ENCODE data around the gene RALGAPA1.

DNA sequence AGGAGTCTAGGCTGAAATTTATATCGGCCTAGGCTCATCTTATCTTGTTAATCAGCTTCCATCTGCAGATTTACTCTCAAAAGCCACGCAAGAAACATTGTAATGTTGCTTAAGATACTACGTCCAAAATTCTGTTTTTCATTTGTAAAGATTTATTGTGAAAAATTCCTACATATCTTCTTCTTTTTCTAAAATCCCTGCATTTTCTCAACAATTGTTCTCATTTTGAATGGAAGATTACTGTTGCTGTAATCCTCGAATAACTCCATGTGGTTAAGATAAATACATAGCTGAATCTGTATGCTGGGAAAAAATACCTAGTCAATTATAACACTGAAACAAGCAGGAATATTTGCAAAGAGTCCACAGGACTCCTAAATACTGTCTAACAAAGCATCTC is 259.5 kb downstream of the RALGAPA1 start:
- TF ChIP-seq CTCF (conservative IDR thresholded peaks at IDR 0.05; ENCODE audit: low read length): no peak
- TF ChIP-seq EZH2phosphoT487 (IDR thresholded peaks at IDR 0.05; ENCODE audit: borderline replicate concordance, low read depth, low read length): no peak
